GM23248 (cell line): ENCODE measurements around the gene CDKAL1.

Experiments used
- EZH2 ChIP-seq: fragments of 200-600 bp; sonication (generic); IDR thresholded peaks from 2 replicates; pipeline ENCODE4 v1.6.1; 2018; ENCODE audit warnings: antibody characterized with exemption, mild to moderate bottlenecking; ENCODE audit not compliant: insufficient read depth, poor library complexity, severe bottlenecking
- EZH2phosphoT487 ChIP-seq: fragments of 200-600 bp; sonication (generic); IDR thresholded peaks from 2 replicates; pipeline ENCODE4 v1.6.1; 2018; ENCODE audit warnings: antibody characterized with exemption, moderate library complexity, mild to moderate bottlenecking, low read depth; ENCODE audit not compliant: insufficient read depth

GRCh38 chr6:20572940-20573339 lies 38.7 kb downstream of the CDKAL1 start:
- TF ChIP-seq EZH2 (no peak), EZH2phosphoT487 (no peak)
